NAMALWA (cell line): ENCODE results near the gene NPTX1.
"Not testable (repeated sequence)": the region's sequence is repeated elsewhere in the genome, so short reads cannot be mapped to it uniquely, and the experiment has no call there.

Experiments
- DNase-seq: peaks from one replicate; pipeline ENCODE4 v3.0.0-alpha.2; 2015; ENCODE audit warnings: low spot score

The NPTX1 gene, protein sequence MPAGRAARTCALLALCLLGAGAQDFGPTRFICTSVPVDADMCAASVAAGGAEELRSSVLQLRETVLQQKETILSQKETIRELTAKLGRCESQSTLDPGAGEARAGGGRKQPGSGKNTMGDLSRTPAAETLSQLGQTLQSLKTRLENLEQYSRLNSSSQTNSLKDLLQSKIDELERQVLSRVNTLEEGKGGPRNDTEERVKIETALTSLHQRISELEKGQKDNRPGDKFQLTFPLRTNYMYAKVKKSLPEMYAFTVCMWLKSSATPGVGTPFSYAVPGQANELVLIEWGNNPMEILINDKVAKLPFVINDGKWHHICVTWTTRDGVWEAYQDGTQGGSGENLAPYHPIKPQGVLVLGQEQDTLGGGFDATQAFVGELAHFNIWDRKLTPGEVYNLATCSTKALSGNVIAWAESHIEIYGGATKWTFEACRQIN

DNA sequence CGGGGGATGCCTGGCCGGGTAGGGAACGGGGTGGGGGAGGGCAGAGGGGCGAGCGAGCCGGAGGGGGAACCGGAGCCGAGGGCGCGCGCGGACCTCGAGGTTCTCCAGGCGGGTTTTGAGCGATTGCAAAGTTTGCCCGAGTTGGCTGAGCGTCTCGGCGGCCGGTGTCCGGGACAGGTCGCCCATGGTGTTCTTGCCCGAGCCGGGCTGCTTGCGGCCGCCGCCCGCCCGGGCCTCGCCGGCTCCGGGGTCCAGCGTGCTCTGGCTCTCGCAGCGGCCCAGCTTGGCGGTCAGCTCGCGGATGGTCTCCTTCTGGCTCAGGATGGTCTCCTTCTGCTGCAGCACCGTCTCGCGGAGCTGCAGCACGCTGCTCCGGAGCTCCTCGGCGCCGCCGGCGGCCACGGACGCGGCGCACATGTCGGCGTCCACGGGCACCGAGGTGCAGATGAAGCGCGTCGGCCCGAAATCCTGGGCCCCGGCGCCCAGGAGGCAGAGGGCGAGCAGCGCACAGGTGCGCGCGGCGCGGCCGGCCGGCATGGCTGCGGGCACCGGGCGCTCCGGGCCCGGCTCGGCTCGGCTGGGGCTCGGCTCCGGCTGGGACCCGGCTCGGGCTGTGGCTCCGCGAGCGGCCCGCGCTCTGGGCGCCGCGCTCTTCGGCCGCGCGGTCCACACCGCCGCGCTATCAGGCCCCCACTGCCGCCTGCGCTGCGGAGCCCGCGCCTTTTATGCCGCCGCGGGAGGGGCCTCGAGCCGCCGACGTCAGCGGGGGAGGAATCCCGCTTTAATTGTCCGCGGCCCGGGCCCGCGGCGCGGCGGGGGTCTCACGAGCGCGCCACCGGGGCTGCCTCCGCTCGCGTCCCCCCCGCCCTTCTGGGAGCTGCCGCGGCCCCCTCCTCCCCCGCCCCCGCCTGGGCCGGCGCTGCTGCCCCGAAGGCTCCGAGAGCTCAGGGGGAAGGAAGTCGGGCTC, at the start of gene NPTX1:
Gene NPTX1, minus strand, starts transcription at position 698 of the 967 bp plus-strand sequence. Its CDS starts 161 bp downstream, at position 537.
- no peak for DNase-seq

- no peak for DNase-seq
These were observed 47.7 kb upstream of the NPTX1 start for GRCh38 chr17:80523956-80524712.

DNA sequence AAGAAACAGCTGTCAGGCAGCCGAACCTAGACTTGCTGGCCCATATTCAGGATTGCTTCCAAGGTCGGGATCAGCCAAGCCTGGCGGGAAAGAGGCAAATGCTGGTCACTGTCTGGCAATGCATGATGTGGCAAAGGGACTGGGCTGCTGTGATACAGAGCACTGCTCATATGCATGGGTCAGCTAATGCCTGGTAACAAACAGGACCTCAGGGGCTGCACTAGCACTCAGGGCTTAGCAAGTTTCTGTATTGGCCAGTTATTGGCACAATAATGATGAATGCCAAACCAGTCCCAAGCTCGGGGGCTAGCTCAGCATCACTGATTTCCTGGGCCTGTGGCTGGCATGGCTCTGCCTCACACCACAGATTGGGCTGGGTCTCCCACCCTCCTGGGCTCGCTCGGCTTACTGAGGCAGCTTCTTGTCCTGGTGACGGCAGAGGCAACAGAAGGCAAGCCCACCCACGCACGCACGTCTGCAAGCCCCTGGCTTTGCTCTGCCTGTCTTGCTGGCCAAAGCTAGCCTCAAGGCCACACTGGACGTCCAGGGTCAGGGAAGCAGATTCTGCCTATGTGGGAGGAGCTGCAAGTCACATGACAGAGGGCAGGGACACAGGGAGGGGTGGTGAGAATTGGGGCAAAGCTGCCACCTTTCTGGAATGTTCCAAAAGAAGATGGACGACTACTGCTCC, 46.8 kb upstream of the NPTX1 start:
- no peak for DNase-seq

GRCh38 chr17:80520810-80521455, 44.5 kb upstream of the NPTX1 start:
- no peak for DNase-seq

GRCh38 chr17:80519091-80519781, 42.8 kb upstream of the NPTX1 start:
- no peak for DNase-seq

DNA sequence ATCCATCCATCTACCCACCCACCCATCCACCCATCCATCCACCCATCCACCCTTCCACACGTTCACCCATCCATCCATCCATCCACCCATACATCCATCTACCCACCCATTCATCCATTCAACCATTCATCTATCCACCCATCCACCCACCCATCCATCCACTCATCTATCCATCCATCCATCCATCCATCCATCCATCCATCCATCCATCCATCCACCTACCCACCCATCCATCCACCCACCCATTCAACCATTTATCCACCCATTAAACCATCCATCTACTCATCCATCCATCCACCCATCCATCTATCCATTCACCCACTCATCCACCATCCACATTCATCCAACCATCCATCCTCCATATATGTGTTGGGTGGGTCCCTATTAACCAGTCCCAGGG, 42.0 kb upstream of the NPTX1 start:
- no peak for DNase-seq

DNA sequence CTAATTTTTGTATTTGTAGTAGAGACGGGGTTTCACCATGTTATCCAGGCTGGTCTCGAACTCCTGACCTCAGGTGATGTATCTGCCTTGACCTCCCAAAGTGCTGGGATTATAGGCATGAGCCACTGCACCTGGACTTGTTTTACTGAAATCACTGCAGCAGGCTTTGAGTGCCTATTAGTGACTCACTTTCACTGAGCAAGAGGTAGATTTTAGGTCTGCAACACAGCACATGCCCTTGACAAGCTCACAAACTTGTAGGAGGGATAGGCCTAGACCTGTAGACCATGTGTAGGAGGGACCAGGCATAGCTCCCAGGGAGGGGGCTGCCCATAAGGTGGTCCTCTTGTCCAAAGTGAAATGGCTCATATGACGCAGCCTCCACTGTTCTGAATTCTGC, 41.2 kb upstream of the NPTX1 start:
- DNase-seq, result no peak

DNA sequence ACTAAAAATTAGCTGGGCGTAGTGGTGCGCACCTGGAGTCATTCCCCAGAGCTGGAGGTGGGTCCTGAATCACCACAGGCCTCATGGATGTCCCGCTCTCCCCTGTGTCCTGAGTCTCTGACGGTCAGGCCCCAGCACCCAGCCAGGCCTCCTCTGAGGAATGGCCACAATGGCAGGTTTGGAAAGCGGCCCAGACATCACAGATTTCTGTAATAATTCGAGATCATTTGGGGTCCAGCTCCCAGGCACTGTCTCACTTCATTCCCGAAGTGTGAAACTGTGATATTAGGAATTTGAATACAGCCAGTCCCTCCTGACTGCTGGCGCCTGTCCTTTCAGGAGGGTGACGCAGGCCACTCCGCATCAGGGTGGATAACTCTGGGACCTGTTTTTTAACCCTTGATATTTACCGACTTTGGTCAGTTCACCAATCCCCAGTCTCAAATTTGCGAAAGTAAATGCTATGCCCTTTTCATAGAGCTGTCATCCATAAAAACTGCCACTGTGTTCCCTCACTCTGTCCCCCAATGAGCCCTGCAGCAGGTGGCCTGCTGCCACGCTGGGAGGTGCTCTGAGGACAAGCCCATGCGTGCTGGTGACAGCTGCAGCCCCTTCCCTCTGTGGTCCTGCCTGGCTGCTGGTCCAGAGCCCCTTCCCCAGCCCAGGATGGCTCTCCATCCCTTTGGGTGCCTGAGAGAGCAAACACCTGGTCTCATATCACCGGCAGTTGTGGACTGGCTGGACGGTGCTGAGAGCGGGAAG, 39.9 kb upstream of the NPTX1 start:
- DNase-seq, result no peak

DNA sequence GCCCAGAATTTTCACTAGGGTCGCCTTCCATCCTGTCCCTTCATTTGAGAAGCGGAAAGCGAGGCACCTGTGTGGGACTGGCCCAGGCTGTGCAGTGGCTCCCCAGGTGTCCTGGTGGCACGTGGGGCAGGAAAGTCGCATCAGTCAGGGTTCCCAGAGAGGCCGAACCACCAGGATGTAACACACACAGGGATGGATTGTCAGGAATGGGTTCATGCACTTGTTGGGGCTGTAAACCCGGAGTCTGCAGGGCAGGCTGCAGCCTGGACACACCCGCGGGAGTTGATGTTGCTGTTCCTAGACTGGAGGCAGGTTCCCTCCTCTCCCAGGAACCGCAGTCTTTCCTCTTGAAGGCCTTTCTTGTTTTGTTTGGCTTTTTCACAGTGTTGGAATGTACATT, 37.5 kb upstream of the NPTX1 start:
- no peak for DNase-seq

- DNase-seq, result no peak
These were observed 36.8 kb upstream of the NPTX1 start for GRCh38 chr17:80513201-80513600.

DNA sequence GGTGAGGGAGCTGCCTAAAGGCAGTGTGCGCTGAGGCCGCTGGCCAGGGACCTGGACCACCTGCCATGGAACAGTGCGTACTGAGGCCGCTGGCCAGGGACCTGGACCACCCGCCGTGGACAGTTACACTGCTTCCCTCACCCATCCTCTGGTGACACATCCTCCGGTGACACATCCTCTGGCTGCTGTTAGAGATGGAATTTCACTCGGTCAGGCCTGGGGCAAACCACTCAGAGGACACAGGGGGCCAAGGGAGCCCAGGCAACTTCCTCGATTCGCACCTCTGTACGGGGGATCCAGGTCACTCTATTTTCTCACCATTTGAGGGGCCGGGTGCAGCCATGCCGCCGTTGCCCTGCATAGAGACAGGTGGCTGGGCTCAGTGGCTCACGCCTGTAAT, 35.8 kb upstream of the NPTX1 start:
- DNase-seq, result no peak

DNA sequence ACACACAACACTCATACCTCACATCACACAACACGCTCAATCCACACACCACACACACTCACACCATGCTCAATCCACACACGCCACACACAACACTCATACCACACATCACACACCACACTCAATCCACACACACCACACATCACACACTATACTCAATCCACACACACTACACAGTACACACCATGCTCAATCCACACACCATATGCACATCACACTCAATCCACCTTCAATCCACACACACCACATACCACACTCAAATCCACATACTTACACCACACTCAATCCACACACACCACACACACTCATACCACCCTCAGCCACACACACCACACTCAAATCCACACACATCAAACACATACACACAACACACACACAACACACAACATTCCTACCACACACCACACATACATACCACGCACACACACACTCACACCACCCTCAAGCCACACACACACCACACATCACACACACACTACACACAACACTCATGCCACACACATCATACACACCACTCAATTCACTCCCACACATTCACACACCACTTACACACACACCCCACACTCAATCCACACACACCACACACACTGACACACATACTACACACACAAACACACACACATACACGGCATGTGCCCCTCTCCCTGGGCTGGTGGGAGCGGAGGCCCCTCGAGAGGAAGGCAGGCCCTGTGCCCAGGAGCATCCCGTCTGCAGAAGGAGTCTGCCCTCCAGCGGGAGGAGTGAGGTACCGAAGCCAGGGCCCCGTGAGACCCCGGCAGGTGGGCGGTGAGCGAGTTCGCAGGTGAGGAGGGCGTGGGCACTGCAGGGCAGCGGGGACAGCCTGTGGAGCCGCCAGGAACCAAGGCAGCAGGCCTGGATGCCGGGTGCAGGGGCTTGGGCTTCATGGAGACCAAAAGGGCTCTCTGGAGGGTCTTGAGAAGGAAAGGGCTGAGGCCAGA, 35.1 kb upstream of the NPTX1 start:
- no peak for DNase-seq

- no peak for DNase-seq
These were observed 34.4 kb upstream of the NPTX1 start for GRCh38 chr17:80510772-80511171.

DNA sequence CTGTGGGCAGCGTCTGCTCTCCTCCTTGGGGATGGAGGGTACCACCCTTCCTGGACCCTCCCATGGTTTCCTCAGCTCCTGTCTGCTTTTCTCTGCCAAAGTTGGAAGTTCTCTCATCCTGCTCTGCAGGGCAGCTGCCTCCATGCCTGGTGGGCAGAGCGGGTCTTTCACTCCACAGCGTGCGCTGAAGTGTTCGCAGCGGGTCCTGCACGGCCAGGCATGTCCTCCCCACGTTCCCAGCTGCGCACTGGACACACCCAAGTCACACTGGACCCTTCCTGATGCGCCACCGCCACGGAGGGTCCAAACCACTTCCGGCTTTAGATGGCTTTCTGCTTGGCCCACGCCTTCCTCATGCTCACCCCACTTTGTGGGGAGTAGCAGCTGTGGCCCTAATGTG, 33.7 kb upstream of the NPTX1 start:
- no peak for DNase-seq

- no peak for DNase-seq
These were observed 32.9 kb upstream of the NPTX1 start for GRCh38 chr17:80509311-80509710.

- DNase-seq, result no peak
These were observed 31.6 kb upstream of the NPTX1 start for GRCh38 chr17:80507965-80508364.

GRCh38 chr17:80507177-80507576, 30.8 kb upstream of the NPTX1 start:
- DNase-seq, result not testable (repeated sequence)

DNA sequence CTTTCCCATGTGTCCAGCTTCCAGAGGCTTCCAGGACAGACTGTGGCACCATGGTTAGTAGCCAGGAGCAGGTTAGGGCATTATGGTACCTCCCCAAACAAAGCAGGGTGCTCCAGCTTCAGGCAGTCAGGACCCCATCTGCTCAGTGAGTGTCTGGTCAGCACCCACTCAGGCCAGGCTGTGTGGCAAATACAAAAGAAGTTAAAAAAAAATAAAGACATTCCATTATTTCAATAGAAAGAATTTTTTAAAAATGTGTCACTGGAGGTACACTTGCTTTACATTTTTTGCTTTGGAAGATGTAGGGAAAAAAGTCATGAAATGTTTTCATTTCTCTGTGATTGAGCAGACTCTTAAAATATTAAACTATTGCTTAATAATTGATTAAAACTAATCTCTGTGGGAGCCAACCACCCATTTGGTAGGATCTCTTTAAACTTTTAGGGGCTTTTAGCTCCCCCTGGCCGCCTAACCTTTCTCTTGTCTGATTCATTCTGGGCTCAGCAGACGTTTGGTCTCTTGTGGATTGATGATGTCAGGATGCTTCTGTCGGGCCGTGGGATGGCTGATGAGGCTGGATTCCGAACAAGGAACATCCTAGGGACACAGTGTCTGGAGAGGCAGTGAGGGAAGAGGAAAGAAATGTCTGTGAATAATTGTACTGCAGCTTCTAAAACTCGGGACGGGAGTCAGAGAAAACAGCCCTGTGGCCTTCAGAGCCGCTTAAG, 28.4 kb upstream of the NPTX1 start:
- no peak for DNase-seq
